HEK293 (cell line): ENCODE measurements around the gene ENAM.

Source experiments
- CTCF ChIA-PET: fragments of 350-600 bp; formaldehyde crosslinking; extraction: SDS; loops from one replicate; lab custom pipeline; 2021; ENCODE audit warnings: antibody characterized with exemption; lab: Yijun Ruan, JAX
- POLR2A ChIA-PET: fragments of 300-600 bp; formaldehyde crosslinking; extraction: SDS; loops from one replicate; lab custom pipeline; 2020; ENCODE audit warnings: antibody characterized with exemption, inconsistent platforms; lab: Yijun Ruan, JAX
- H3K27ac ChIP-seq: fragments of 200-500 bp; sonication (Bioruptor generic); 2 replicates; pipeline ENCODE4 v1.5.1; 2014; ENCODE audit warnings: low read depth, low read length, control low read depth, inconsistent platforms; ENCODE audit errors: extremely low read depth
- H3K36me3 ChIP-seq, 2 experiments: fragments of 200-500 bp in 1 of 2; sonication (Bioruptor generic) in 1 of 2; 1 replicate in 1 of 2; 2 replicates in 1 of 2; pipeline ENCODE4 v1.5.1; 2014 to 2017; ENCODE audit warnings: inconsistent platforms in 2 of 2, low read length in 2 of 2; ENCODE audit not compliant: control insufficient read depth in 2 of 2, insufficient read depth in 1 of 2
- H3K4me1 ChIP-seq: fragments of 200-500 bp; sonication (Bioruptor generic); 2 replicates; pipeline ENCODE4 v1.5.1; 2014; ENCODE audit warnings: mild to moderate bottlenecking, low read length, inconsistent platforms; ENCODE audit not compliant: control insufficient read depth, insufficient read depth
- H3K4me3 ChIP-seq: 2 replicates; pipeline ENCODE4 v1.5.1; 2011; ENCODE audit warnings: low read depth, mild to moderate bottlenecking, control low read depth, low read length, moderate library complexity
- H3K9me3 ChIP-seq: fragments of 200-500 bp; sonication (Bioruptor generic); 2 replicates; pipeline ENCODE4 v1.5.1; 2014; ENCODE audit warnings: low read depth, low read length, inconsistent platforms; ENCODE audit not compliant: control insufficient read depth, insufficient read depth
- GLIS2 ChIP-seq: fragments of 450-650 bp; formaldehyde crosslinking; IDR thresholded peaks from 2 replicates; pipeline ENCODE4 v1.5.1; 2016; ENCODE audit warnings: missing biosample characterization, missing genetic modification characterization
- HOXA7 ChIP-seq: sonication (generic); formaldehyde crosslinking; IDR thresholded peaks from 2 replicates; pipeline ENCODE4 v1.8.1; 2022; ENCODE audit warnings: missing genetic modification reagents, borderline replicate concordance
- HOXD13 ChIP-seq: sonication (generic); formaldehyde crosslinking; IDR thresholded peaks from 2 replicates; pipeline ENCODE4 v1.8.0; 2022; ENCODE audit warnings: missing genetic modification reagents, borderline replicate concordance
- MZF1 ChIP-seq: fragments of 450-650 bp; formaldehyde crosslinking; IDR thresholded peaks from 2 replicates; pipeline ENCODE4 v1.5.1; 2017; ENCODE audit warnings: missing biosample characterization, missing genetic modification characterization, borderline replicate concordance
- SALL2 ChIP-seq: fragments of 450-650 bp; formaldehyde crosslinking; IDR thresholded peaks from 2 replicates; pipeline ENCODE4 v1.5.0; 2017; ENCODE audit warnings: missing biosample characterization, mild to moderate bottlenecking, missing genetic modification characterization, borderline replicate concordance
- SP3 ChIP-seq: fragments of 450-650 bp; formaldehyde crosslinking; IDR thresholded peaks from 2 replicates; pipeline ENCODE4 v1.5.1; 2016; ENCODE audit warnings: missing biosample characterization, missing genetic modification characterization
- ZBTB7A ChIP-seq: fragments of 450-650 bp; formaldehyde crosslinking; IDR thresholded peaks from 2 replicates; pipeline ENCODE4 v1.5.1; 2016; ENCODE audit warnings: low read depth, missing biosample characterization, missing genetic modification characterization
- ZBTB8A ChIP-seq: fragments of 450-650 bp; formaldehyde crosslinking; IDR thresholded peaks from 2 replicates; pipeline ENCODE4 v1.5.1; 2016; ENCODE audit warnings: missing biosample characterization, missing genetic modification characterization
- ZNF10 ChIP-seq: fragments of 450-650 bp; formaldehyde crosslinking; IDR thresholded peaks from 2 replicates; pipeline ENCODE4 v1.5.1; 2017; ENCODE audit warnings: missing biosample characterization, missing genetic modification characterization
- ZNF148 ChIP-seq: fragments of 450-650 bp; formaldehyde crosslinking; IDR thresholded peaks from 2 replicates; pipeline ENCODE4 v1.5.0; 2017; ENCODE audit warnings: missing biosample characterization, missing genetic modification characterization, borderline replicate concordance
- ZNF266 ChIP-seq: fragments of 450-650 bp; formaldehyde crosslinking; IDR thresholded peaks from 2 replicates; pipeline ENCODE4 v1.5.1; 2016; ENCODE audit warnings: missing biosample characterization, missing genetic modification characterization, low read depth
- ZNF280D ChIP-seq: fragments of 450-650 bp; formaldehyde crosslinking; IDR thresholded peaks from 2 replicates; pipeline ENCODE4 v1.5.1; 2016; ENCODE audit warnings: missing biosample characterization, missing genetic modification characterization
- ZNF366 ChIP-seq: fragments of 450-650 bp; formaldehyde crosslinking; conservative IDR thresholded peaks from 2 replicates; pipeline ENCODE4 v1.5.1; 2016; ENCODE audit warnings: missing biosample characterization, missing genetic modification characterization
- ZNF37A ChIP-seq: fragments of 450-650 bp; IDR thresholded peaks from 2 replicates; pipeline ENCODE4 v1.5.1; 2018; ENCODE audit warnings: missing biosample characterization, missing genetic modification characterization
- ZNF394 ChIP-seq: fragments of 450-650 bp; formaldehyde crosslinking; IDR thresholded peaks from 2 replicates; pipeline ENCODE4 v1.5.1; 2016; ENCODE audit warnings: missing biosample characterization, missing genetic modification characterization, mild to moderate bottlenecking, moderate library complexity, borderline replicate concordance
- ZNF501 ChIP-seq: fragments of 450-650 bp; formaldehyde crosslinking; IDR thresholded peaks from 2 replicates; pipeline ENCODE4 v1.5.1; 2016; ENCODE audit warnings: missing biosample characterization, missing genetic modification characterization
- ZNF513 ChIP-seq: fragments of 450-650 bp; IDR thresholded peaks from 2 replicates; pipeline ENCODE4 v1.5.1; 2018; ENCODE audit warnings: missing biosample characterization, missing genetic modification characterization
- ZNF558 ChIP-seq: fragments of 450-650 bp; formaldehyde crosslinking; IDR thresholded peaks from 2 replicates; pipeline ENCODE4 v1.5.1; 2016; ENCODE audit warnings: missing biosample characterization, missing genetic modification characterization
- ZNF596 ChIP-seq: fragments of 450-650 bp; IDR thresholded peaks from 2 replicates; pipeline ENCODE4 v1.5.0; 2018; ENCODE audit warnings: missing biosample characterization, mild to moderate bottlenecking, missing genetic modification characterization, moderate library complexity
- ZNF610 ChIP-seq: fragments of 450-650 bp; formaldehyde crosslinking; IDR thresholded peaks from 2 replicates; pipeline ENCODE4 v1.5.1; 2016; ENCODE audit warnings: missing biosample characterization, missing genetic modification characterization, borderline replicate concordance
- ZNF629 ChIP-seq: fragments of 450-650 bp; formaldehyde crosslinking; IDR thresholded peaks from 2 replicates; pipeline ENCODE4 v1.5.1; 2017; ENCODE audit warnings: missing biosample characterization, missing genetic modification characterization
- ZNF792 ChIP-seq: fragments of 450-650 bp; formaldehyde crosslinking; IDR thresholded peaks from 2 replicates; pipeline ENCODE4 v1.5.1; 2016; ENCODE audit warnings: missing biosample characterization, missing genetic modification characterization

The ENAM gene

GRCh38 chr4:70628444-70628843 is at the start of gene ENAM:
Gene ENAM (plus strand): TSS chr4:70628744. CDS start chr4:70629501, 757 bp downstream.
- H3K36me3 ChIP-seq, result no peaks in the 10 kb centered on the region
- ChIA-PET POLR2A (no interaction called here), CTCF (interaction anchor here (0.6 kb wide), 1 partner anchor 1086 kb away, joined by 3 read pairs; no protein-coding TSS in a partner anchor)
- no peaks in the 10 kb centered on the region for H3K4me1 ChIP-seq
- no peaks in the 10 kb centered on the region for H3K9me3 ChIP-seq
- no peak within 1 kb of the TSS for H3K27ac ChIP-seq
- TF ChIP-seq ZNF513 (no peak), SALL2 (tag by site-specific recombination) (no peak), ZNF792 (tag by site-specific recombination) (no peak), ZNF629 (tag by site-specific recombination) (no peak)
- no peak within 1 kb of the TSS for H3K4me3 ChIP-seq

- Histone ChIP-seq H3K4me1 (no peaks in the 10 kb centered on the region), H3K9me3 (no peaks in the 10 kb centered on the region), H3K4me3 (no peak overlapping the region), H3K36me3 (no peaks in the 10 kb centered on the region), H3K27ac (no peak overlapping the region)
- TF ChIP-seq HOXD13 (CRISPR knock-in tag) (no peak), ZNF501 (tag by site-specific recombination) (no peak), ZNF148 (no peak), ZNF280D (tag by site-specific recombination) (no peak), ZNF610 (tag by site-specific recombination) (no peak), GLIS2 (tag by site-specific recombination) (no peak), ZBTB8A (tag by site-specific recombination) (no peak), SP3 (tag by site-specific recombination) (no peak)
- CTCF ChIA-PET, result interaction anchor here (0.7 to 1.0 kb wide), 2 partner anchors 66 to 737 kb away, joined by 3 read pairs; no protein-coding TSS in a partner anchor
- POLR2A ChIA-PET, result no interaction called here
Observed at GRCh38 chr4:70581980-70582379, 46.6 kb upstream of the ENAM start.

- POLR2A ChIA-PET, result no interaction called here
- Histone ChIP-seq H3K4me3 (no peak overlapping the region), H3K9me3 (no peaks in the 10 kb centered on the region), H3K27ac (no peak overlapping the region), H3K4me1 (no peaks in the 10 kb centered on the region), H3K36me3 (no peaks in the 10 kb centered on the region)
- CTCF ChIA-PET, result no interaction called here
- TF ChIP-seq HOXA7 (CRISPR knock-in tag) (no peak), MZF1 (peak; percentile 81; the same call in 1 of the 2 replicates), ZNF366 (tag by site-specific recombination) (peak; percentile 95), ZNF10 (tag by site-specific recombination) (peak; percentile 50; the same call in 1 of the 2 replicates), ZNF37A (tag by site-specific recombination) (no peak), ZNF558 (peak; percentile 37; the same call in 1 of the 2 replicates), ZNF394 (tag by site-specific recombination) (peak; percentile 40; the same call in 1 of the 2 replicates), ZBTB7A (no peak), ZNF596 (tag by site-specific recombination) (no peak), ZNF266 (tag by site-specific recombination) (no peak)
Observed at GRCh38 chr4:70583952-70584834, 44.4 kb upstream of the ENAM start.
